GM23248 (cell line): ENCODE measurements around the gene CEACAM3.

ENCODE experiments used
- EZH2 ChIP-seq: fragments of 200-600 bp; sonication (generic); IDR thresholded peaks from 2 replicates; pipeline ENCODE4 v1.6.1; 2018; ENCODE audit warnings: antibody characterized with exemption, mild to moderate bottlenecking; ENCODE audit not compliant: insufficient read depth, poor library complexity, severe bottlenecking
- EZH2phosphoT487 ChIP-seq: fragments of 200-600 bp; sonication (generic); IDR thresholded peaks from 2 replicates; pipeline ENCODE4 v1.6.1; 2018; ENCODE audit warnings: antibody characterized with exemption, moderate library complexity, mild to moderate bottlenecking, low read depth; ENCODE audit not compliant: insufficient read depth

DNA sequence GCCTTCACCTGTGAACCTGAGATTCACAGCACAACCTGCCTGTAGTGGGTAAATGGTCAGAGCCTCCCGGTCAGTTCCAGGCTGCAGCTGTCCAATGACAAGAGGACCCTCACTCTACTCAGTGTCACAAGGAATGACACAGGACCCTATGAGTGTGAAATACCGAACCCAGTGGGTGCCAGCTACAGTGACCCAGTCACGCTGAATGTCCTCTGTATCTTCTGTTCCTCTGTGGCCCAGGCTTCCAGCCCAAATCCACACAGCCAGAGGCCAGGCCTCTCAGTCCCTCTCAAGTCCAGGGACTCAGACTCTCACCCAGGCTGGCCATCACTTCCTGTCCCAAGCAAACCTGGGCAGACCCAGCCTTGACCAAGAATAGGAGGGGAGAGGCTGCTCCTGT, 10.8 kb downstream of the CEACAM3 start:
- no peak for TF ChIP-seq EZH2phosphoT487
- TF ChIP-seq EZH2, result no peak
